ENCODE results near the gene FOXR1. TPM values are rescaled to one million over a fixed set of nuclear protein-coding genes. Genes with fewer than 3 reads are reported as not detected.

FOXR1 gene
- total RNA-seq, 2 donors from 2014 or later: not detected

- no peaks in the 10 kb centered on the region for H3K9me3 ChIP-seq
- peaks cover 15 to 51% of the 10 kb centered on the region in 2 donors for H3K4me1 ChIP-seq (ENCODE audit: control insufficient read depth in 1 of 2, low read depth in 2 of 2)
- H3K4me3 ChIP-seq: peak overlapping the region; percentile 96
- DNase-seq (ENCODE audit: low spot score): peak; percentile 75
- no peaks in the 10 kb centered on the region for H3K36me3 ChIP-seq
- ATAC-seq (ENCODE audit: insufficient number of reproducible peaks, low FRiP score, low read depth): peak; percentile 54
- H3K27me3 ChIP-seq (replicated peaks; ENCODE audit: insufficient read depth): no peaks in the 10 kb centered on the region
- H3K27ac ChIP-seq: peak overlapping the region; percentile 93 to 99
- no peak for TF ChIP-seq CTCF (IDR thresholded peaks at IDR 0.05)
These were observed 42.0 kb upstream of the FOXR1 start for GRCh38 chr11:118929501-118930093.

- no peaks in the 10 kb centered on the region for H3K36me3 ChIP-seq
- no peak for ATAC-seq (ENCODE audit: insufficient number of reproducible peaks, low FRiP score, low read depth)
- no peaks in the 10 kb centered on the region for H3K27me3 ChIP-seq (replicated peaks; ENCODE audit: insufficient read depth)
- H3K9me3 ChIP-seq: no peaks in the 10 kb centered on the region
- H3K4me3 ChIP-seq: peak overlapping the region; percentile 96
- H3K27ac ChIP-seq: peak overlapping the region; percentile 93 to 99
- peaks cover 15 to 51% of the 10 kb centered on the region in 2 donors for H3K4me1 ChIP-seq (ENCODE audit: control insufficient read depth in 1 of 2, low read depth in 2 of 2)
- peak; percentile 99 for TF ChIP-seq CTCF (IDR thresholded peaks at IDR 0.05)
- no peak for DNase-seq (ENCODE audit: low spot score)
These were observed 41.4 kb upstream of the FOXR1 start for GRCh38 chr11:118930094-118930712.

GRCh38 chr11:118931571-118931970, 40.0 kb upstream of the FOXR1 start:
- no peak for ATAC-seq (ENCODE audit: insufficient number of reproducible peaks, low FRiP score, low read depth)
- no peak for TF ChIP-seq CTCF (IDR thresholded peaks at IDR 0.05)
- H3K27me3 ChIP-seq (replicated peaks; ENCODE audit: insufficient read depth): no peaks in the 10 kb centered on the region

GRCh38 chr11:118933486-118933885, 38.1 kb upstream of the FOXR1 start:
- no peak overlapping the region for H3K4me3 ChIP-seq
- no peaks in the 10 kb centered on the region for H3K27me3 ChIP-seq (replicated peaks; ENCODE audit: insufficient read depth)
- no peak for TF ChIP-seq CTCF (IDR thresholded peaks at IDR 0.05)
- no peaks in the 10 kb centered on the region for H3K36me3 ChIP-seq
- peak overlapping the region; percentile 87 to 88 for H3K27ac ChIP-seq
- H3K4me1 ChIP-seq (ENCODE audit: control insufficient read depth in 1 of 2, low read depth in 2 of 2): peaks cover 6 to 28% of the 10 kb centered on the region in 2 donors
- no peak for ATAC-seq (ENCODE audit: insufficient number of reproducible peaks, low FRiP score, low read depth)
- no peak for DNase-seq (ENCODE audit: low spot score)
- no peaks in the 10 kb centered on the region for H3K9me3 ChIP-seq

More at GRCh38 chr11:118931571-118931970, 40.0 kb upstream of the FOXR1 start:
- no peak for DNase-seq (ENCODE audit: low spot score)
- Histone ChIP-seq H3K4me1 (ENCODE audit: control insufficient read depth in 1 of 2, low read depth in 2 of 2) (peaks cover 15 to 45% of the 10 kb centered on the region in 2 donors), H3K36me3 (no peaks in the 10 kb centered on the region), H3K9me3 (no peaks in the 10 kb centered on the region), H3K4me3 (no peak overlapping the region), H3K27ac (no peak overlapping the region)

GRCh38 chr11:118935376-118935775, 36.2 kb upstream of the FOXR1 start:
- Histone ChIP-seq H3K4me1 (ENCODE audit: control insufficient read depth in 1 of 2, low read depth in 2 of 2) (peaks cover 6 to 21% of the 10 kb centered on the region in 2 donors), H3K9me3 (no peaks in the 10 kb centered on the region), H3K27ac (no peak overlapping the region), H3K36me3 (no peaks in the 10 kb centered on the region), H3K4me3 (no peak overlapping the region), H3K27me3 (replicated peaks; ENCODE audit: insufficient read depth) (no peaks in the 10 kb centered on the region)
- DNase-seq (ENCODE audit: low spot score): no peak
- no peak for TF ChIP-seq CTCF (IDR thresholded peaks at IDR 0.05)
- no peak for ATAC-seq (ENCODE audit: insufficient number of reproducible peaks, low FRiP score, low read depth)

All from thoracic aorta (tissue), 2 donors.